Panc1 (cell line): ENCODE data around the gene SAYSD1.

Source experiments
- CTCF ChIP-seq: fragments of 450-650 bp; IDR thresholded peaks from 2 replicates; pipeline ENCODE4 v1.5.1; 2017; ENCODE audit warnings: mild to moderate bottlenecking
- POLR2AphosphoS5 ChIP-seq: IDR thresholded peaks from 2 replicates; pipeline ENCODE4 v1.6.1; 2012; ENCODE audit warnings: mild to moderate bottlenecking, low read depth, low read length, moderate library complexity
- REST ChIP-seq, 2 experiments: IDR thresholded peaks; 2 replicates each; pipeline ENCODE4 v1.6.1; 2011 to 2012; ENCODE audit warnings: low read depth in 2 of 2, control low read depth in 1 of 2, low read length in 1 of 2, mild to moderate bottlenecking in 1 of 2, moderate library complexity in 1 of 2; ENCODE audit not compliant: insufficient read depth in 1 of 2

- TF ChIP-seq CTCF: no peak
- no peak for TF ChIP-seq REST (IDR thresholded peaks at IDR 0.05; ENCODE audit: insufficient read depth in 1 of 2, low read depth in 2 of 2, low read length in 1 of 2)
- TF ChIP-seq POLR2AphosphoS5: no peak
Observed at GRCh38 chr6:39111280-39111679, 3.7 kb downstream of the SAYSD1 start.
